Hematopoietic multipotent progenitor cell (in vitro differentiated cells): Measurements from ENCODE around the gene C20orf141. TPM values are rescaled to one million over a fixed set of nuclear protein-coding genes. Genes with fewer than 3 reads are reported as not detected.
"Not testable (repeated sequence)": the region's sequence is repeated elsewhere in the genome, so short reads cannot be mapped to it uniquely, and the experiment has no call there.

ENCODE experiments used
- DNase-seq, 3 donors: peaks; one replicate each; pipeline ENCODE4 v3.0.0-alpha.2; 2011 to 2015; ENCODE audit warnings: low read depth in 2 of 3, low spot score in 2 of 3
- total RNA-seq: library from RNA; depleted of rRNA; stranded (reverse); fragments of >200 nt; gene quantifications from one replicate; pipeline ENCODE4 v1.2.3, GENCODE V29; 2012

C20orf141 gene
- total RNA-seq, 1 donor = not detected

- DNase-seq = peak in 1 of 3 donors; percentile 27
Measured at GRCh38 chr20:2799271-2799670, 15.5 kb upstream of the C20orf141 start.

DNA sequence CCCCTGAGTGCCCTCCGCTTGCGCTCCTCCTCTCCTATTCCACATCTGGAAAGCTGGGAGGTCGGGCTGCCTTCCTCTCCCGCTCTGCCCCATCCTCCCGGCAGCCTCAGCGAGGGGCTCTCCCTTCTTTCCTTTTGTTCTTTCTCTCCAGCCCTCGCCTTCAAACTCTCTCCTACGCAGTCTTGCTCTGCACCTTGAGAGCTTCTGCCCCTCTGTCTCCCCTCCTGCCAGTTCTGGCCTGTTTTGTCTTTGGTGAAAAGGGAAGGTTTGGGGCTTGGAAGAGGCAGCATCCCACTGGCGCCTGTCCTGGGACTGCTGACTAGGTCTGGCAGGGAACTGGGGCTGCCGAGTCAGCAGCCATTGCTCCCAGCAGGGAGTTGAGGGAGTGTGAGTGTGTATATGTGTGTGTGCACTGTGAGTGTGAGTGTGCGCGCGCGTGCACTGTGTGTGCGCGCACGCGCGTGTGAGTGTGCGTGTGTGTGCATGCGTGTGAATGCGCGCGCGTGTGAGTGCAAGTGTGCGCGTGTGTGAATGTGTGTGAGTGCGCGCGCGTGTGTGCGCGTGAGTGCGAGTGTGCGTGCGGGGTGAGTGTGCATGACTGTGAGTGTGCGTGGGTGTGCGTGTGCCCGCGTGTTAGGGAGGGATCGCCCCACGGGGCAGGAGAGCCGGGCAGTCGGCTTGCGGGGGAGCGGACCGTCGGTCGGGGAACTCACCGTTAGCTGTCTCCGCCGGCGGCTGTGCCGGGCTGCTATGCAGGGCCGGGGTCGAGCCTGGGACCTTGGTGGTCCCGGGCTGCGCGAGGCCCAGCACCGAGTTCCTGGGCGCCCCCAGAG, 14.9 kb upstream of the C20orf141 start:
- DNase-seq = peak in 1 of 3 donors; percentile 39

DNA sequence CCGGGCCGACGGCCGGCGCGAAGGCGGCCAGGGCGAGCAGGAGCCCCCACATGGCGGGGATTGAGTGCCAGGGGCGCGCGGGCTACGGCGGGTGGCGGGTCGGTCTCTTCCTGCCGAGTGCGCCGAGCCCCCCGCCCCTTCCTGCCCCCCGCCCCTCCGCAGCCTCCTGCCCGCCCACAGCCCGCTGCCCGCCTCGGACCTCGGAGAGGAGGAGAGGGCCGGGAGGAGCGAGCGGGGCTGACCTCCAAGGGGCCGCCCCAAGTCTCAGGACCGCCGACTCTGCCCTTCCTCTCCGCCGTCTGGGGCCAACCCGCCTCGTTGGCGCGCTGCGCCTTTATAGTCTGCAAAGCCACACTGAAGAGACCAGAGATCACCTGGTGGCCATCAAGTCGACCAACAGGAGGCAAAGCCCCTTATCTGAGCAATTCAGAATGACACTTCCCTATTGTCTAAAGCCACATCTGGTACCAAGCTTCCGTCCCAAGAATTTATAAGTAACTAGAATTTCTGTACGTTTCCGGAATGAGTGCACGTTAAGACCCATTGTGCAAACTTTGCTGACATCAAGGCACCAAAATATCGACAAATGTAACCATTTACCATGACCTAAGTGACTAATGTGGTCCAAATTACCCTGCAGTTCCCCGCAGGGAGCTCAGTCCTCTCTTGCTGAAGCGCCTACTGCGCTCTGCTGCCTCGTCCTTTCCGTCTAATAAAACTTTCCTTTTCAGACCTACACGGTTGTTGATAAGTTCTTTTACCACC, 14.1 kb upstream of the C20orf141 start, which contains the start of gene CPXM1:
TSS of gene CPXM1 (minus strand) at position 107 of the 765 bp plus-strand sequence. CDS start at position 52, 55 bp downstream.
- peak in 2 of 3 donors; percentile 93 to 98 for DNase-seq

DNA sequence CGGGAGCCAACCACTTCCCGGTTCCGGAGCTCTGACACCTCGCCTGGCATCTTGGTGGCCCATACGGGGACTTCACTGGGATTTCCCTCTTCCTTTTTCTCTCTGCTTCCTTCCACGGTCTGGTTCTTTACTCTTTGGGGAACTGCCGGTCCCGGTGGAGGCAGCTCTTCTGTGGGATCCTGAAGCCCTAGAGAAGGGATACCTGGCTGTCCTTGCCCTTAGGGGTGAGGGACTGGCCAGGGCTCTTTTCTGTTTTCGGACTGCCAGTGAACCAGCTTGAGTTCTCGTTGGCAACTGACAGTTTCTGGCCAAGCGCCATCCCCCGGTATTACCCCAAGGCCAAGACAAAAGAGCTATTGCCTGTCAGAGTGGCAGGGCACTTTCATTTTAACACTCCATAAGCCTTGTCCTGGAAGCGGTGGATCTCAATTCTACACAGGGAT, 13.5 kb upstream of the C20orf141 start:
- peak in 1 of 3 donors; percentile 60 for DNase-seq

DNA sequence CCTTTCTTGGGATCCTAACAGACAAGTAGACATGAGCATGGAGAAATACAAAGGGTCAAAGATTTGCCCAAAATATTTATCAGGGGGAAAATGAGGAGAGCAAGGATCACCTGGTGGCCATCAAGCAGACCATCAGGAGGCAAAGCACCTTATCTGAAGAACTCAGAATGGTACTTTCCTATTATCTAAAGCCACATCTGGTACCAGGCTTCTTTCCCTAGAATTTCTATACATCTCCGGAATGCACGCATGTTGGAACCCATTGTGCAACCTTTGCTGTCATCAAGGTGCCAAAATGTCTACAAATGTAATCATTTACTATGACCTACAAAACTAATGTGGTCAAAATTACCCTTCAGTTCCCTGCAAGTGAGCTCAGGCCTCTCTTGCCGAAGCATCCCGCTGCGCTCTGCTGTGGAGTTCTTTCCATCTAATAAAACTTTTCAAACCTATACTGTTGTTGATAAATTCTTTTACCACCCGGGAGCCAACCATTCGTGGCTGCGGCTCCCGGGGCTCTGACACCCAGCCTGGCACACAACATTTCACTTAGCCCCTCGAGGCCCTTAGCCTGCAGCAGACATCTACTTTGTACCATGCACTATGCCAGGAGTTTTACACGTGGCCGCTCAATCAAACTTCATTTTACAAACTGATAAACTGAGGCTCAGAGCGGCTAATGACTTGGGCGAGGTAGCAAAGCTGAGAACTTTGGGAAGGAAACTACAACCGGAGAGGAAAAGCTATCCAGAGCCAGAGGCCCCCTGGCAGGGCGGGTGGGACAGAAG, 10.6 kb upstream of the C20orf141 start:
- DNase-seq = no peak

DNA sequence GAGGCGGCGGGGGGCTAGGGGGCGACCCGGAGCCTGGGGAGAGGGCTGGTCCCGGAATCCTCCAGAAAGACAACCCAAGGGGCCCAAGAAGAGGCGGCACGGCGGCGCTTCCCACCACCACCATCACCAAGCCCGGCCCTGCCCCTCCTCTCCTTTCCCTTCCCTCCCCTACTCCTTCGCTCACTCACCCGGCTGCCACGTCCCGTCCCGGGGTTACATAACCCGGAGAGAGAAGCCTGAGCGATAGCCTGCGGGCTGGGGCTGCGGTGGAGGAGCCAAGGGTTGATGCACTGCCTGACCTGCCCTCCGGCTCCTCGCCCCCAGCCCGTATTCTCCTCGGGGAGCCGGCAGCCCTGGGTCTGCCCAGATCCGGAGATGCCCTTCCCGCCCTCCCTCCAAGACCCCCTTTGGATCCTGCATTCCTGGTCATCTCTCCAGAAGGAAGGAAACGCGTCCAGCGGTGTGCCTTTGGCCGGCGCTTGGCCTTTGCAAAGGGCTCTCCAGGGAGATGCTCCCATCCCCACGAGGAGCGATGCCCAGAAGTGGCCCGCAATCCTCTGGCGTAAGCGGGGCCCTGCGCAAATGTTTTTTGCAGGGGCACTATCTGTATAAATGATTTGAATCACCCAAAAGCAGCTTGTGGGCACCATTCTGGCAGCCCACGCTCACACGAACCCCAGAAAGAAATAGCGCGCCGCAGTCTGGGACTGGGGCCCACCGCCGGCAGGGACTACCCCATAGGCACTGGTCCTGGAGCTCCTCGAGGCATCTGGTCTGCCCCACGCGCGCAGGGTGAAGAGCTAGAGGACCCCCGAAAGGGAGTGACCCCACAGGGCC, 9.7 kb upstream of the C20orf141 start:
- DNase-seq = peak in 2 of 3 donors; percentile 37 to 52

DNA sequence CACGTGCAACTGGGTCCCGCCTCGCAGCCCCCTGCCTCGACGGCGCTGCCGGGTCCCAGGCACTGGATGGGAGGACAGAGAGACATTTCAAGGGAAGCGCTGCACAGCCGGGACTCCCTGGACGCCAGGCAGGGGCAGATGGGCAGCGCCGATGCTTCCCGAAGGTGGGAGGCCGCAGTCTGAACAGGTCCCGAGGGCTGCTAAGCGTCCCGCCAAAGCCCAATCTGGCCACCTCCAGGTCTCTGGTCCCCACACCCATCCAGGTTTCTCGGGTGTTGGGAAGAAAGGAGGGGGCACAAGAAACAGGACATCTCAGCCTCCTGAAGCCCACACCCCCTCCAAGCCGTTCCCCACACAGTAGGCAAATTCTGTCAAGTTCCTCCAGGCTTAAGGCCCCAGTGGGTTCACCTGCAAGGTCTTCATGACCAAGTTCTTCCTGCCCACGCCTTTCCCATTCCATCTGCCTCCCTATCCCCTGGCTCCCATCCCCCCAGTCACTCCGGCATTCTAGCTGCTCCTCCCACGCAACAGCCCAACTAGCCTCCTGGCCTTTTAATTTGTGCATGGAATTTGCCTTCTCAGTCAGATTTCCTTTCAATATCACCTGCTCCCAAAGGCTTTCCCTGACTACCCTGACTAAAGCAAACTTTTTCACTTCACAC, 9.0 kb upstream of the C20orf141 start:
- no peak for DNase-seq

GRCh38 chr20:2806351-2806701, 8.5 kb upstream of the C20orf141 start:
- DNase-seq = no peak

DNA sequence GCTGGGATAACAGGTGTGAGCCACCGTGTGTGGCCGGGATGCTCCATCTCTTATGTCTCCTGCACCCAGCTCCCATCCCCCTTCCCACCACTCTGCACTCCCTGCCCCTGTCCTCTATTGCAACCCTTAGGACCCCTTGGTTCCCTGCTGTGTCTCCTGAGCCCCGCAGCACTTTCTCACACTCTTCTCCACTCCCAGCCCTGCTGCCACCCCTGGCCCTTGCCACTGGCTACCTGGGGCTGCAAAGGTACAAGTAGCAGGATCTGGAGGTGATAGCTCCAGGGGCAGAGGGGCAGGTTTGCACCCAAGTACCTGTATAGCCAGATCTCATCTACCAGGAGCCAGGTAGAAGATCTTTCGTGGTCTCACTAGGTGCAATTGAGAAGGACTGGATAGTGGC, 7.8 kb upstream of the C20orf141 start:
- no peak for DNase-seq

GRCh38 chr20:2807929-2808328, 6.9 kb upstream of the C20orf141 start:
- DNase-seq = not testable (repeated sequence)

GRCh38 chr20:2809690-2810089, 5.1 kb upstream of the C20orf141 start:
- DNase-seq = no peak

GRCh38 chr20:2812189-2812588, 2.6 kb upstream of the C20orf141 start:
- DNase-seq = no peak

DNA sequence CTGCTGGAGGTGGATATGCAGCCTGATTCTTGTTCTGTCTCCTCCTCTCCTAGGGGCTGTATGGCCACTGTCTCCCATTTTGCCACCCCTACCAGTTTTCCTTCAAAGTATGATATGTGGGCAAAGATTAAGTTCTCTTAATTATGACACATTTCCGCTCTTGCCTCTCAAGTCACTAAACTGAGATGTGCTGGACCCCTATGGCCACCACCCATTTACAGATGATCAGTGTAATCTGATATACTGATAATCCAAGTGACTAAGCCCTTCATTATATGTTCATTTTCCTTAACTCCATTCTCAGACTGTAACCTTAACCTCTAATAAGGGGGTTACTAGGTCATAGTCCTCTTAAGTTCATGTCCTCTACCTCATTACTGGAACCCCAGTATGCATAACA, 711 bp upstream of the C20orf141 start:
- DNase-seq = no peak

- no peak for DNase-seq
Measured at GRCh38 chr20:2815242-2815900, 584 bp downstream of the C20orf141 start.

DNA sequence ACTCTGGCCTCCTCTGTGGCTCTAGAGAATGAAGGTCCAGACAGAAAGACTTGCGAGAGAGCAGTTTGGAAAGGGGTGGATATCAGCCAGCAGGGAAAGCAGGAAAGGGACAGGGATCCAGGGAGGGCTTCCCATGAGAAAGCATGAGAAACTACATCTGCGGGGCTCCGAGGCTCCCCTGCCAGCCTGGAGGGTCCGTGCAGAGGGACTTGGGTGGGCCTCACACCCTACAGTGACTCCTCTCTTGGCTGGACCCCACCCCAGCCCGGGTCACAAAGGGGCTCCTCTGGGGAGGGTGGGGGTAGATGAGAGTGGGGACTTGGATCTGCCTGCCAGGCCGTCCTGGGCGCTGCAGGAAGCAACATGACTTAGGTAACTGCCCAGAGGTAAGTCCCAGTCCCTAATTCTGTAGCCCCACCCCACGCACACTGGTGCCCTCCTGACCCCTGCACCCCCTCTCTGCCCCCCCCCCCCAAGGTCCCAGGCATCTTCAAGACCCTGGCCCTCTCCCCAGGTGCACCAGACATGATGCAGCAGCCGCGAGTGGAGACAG, 1.3 kb downstream of the C20orf141 start, which contains the start of gene TMEM239:
TSS of gene TMEM239 (plus strand) at position 335 of the 553 bp plus-strand sequence. CDS start at position 526, 191 bp downstream.
- DNase-seq = no peak

DNA sequence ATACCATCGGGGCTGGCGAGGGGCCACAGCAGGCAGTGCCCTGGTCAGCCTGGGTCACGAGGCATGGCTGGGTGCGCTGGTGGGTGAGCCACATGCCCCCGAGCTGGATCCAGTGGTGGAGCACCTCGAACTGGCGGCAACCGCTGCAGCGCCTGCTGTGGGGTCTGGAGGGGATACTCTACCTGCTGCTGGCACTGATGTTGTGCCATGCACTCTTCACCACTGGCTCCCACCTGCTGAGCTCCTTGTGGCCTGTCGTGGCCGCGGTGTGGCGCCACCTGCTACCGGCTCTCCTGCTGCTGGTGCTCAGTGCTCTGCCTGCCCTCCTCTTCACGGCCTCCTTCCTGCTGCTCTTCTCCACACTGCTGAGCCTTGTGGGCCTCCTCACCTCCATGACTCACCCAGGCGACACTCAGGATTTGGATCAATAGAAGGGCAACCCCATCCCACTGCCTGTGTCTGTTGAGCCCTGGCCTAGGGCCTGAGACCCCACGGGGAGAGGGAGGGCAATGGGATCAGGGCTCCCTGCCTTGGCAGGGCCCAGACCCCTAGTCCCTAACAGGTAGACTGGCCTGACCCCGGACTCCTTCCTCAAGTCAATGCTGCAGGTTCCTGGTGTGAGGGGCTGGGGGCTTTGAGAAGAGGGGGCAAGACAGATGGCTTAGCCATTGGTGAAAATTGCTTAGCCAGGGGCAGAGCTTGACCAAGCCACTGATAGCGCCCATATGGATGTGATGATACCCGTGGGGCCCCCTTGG, 2.0 kb downstream of the C20orf141 start:
- DNase-seq = no peak

GRCh38 chr20:2817341-2817726, 2.5 kb downstream of the C20orf141 start:
- no peak for DNase-seq
